ENCODE measurements around the gene SEC31A. TPM values are rescaled to one million over a fixed set of nuclear protein-coding genes. Genes with fewer than 3 reads are reported as not detected.

SEC31A gene
- total and polyA plus RNA-seq, 8 donors, result 72.1 to 590 (median 128) TPM

- Histone ChIP-seq H3K27me3 (peaks cover 0 to 10% (median 9%) of the 10 kb centered on the region in 3 donors), H3K4me1 (peaks cover 4 to 34% (median 28%) of the 10 kb centered on the region in 4 donors), H3K4me3 (no peak overlapping the region), H3K27ac (no peak overlapping the region), H3K9me3 (no peaks in the 10 kb centered on the region), H3K36me3 (no peaks in the 10 kb centered on the region)
- no peak for TF ChIP-seq POLR2AphosphoS5 (IDR thresholded peaks at IDR 0.05)
- no peak for TF ChIP-seq EP300 (IDR thresholded peaks at IDR 0.05)
- no peak for TF ChIP-seq POLR2A (IDR thresholded peaks at IDR 0.05)
- no peak for TF ChIP-seq CTCF (IDR thresholded peaks at IDR 0.05)
- no peak for DNase-seq
- intact Hi-C loops (cut with DNase I; ENCODE audit: low total_unique reads), result no loop called here
- WGBS, 5 donors, result 59 to 71% (median 66%) methylated on average over 6 of the region's 6 CpGs
Measured at GRCh38 chr4:82792912-82793649, 97.9 kb downstream of the SEC31A start.

DNA sequence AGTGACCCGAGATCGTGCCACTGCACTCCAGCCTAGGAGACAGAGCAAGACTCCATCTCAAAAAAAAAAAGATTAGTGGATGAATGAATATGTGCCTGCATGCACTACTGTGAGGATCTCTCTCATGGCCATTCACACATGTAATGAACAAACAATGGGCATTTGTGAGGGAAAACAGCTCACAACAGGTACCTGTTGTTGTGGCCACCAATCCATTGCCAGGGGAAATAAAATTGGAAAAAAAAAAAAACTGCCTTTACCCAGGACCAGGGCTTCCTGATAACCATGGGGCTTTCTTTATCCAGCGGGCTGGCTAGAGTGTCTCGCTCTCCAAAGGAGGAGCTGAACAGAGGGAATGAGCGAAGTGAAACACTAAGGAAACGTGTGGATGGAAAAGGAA is 99.8 kb downstream of the SEC31A start:
- no peaks in the 10 kb centered on the region for H3K27me3 ChIP-seq
- no peaks in the 10 kb centered on the region for H3K36me3 ChIP-seq
- no peak for TF ChIP-seq POLR2A (IDR thresholded peaks at IDR 0.05)
- TF ChIP-seq POLR2AphosphoS5 (IDR thresholded peaks at IDR 0.05), result no peak
- no peak for TF ChIP-seq CTCF (IDR thresholded peaks at IDR 0.05)
- no peak for TF ChIP-seq EP300 (IDR thresholded peaks at IDR 0.05)
- intact Hi-C loops (cut with DNase I; ENCODE audit: low total_unique reads), result no loop called here
- H3K4me1 ChIP-seq, result peaks cover 5 to 19% (median 14%) of the 10 kb centered on the region in 4 donors
- no peak overlapping the region for H3K27ac ChIP-seq
- no peak for DNase-seq
- 72 to 92% (median 84%) methylated on average over 6 of the region's 6 CpGs for WGBS, 5 donors
- H3K4me3 ChIP-seq, result no peak overlapping the region
- H3K9me3 ChIP-seq, result no peaks in the 10 kb centered on the region

DNA sequence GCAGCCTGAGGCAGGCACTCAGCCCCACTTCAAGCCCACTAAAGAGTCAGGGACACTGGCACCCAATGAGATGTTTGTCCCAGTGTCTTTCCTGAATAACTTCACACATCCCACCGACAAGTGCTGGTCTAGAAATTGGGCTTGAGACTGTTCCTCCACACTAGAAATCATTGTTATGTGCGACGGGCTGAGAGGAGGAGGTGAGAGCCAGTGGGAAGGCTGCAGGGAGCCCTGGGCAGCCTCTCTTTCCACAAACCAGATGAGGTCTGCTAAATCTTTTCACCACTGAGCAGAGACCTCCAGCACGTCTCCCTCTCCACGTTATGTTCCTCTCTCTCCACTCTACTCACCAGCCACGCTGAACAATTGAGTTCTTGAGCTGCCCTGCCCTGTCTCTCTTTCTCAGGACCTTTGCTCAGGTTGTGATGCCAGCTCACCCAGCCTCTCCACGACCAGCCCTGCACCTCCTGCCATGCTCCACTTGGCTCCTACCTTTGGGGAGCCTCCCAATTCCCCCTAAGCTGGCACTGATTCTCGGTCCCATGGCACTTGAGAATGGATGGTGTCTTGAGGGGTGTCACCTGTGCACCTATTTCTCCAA is 100.8 kb downstream of the SEC31A start:
- Histone ChIP-seq H3K36me3 (no peaks in the 10 kb centered on the region), H3K9me3 (no peaks in the 10 kb centered on the region), H3K4me3 (no peak overlapping the region), H3K27ac (no peak overlapping the region), H3K27me3 (no peaks in the 10 kb centered on the region), H3K4me1 (peaks cover 14 to 29% (median 21%) of the 10 kb centered on the region in 4 donors)
- TF ChIP-seq EP300 (IDR thresholded peaks at IDR 0.05) (no peak), CTCF (IDR thresholded peaks at IDR 0.05) (no peak), POLR2AphosphoS5 (IDR thresholded peaks at IDR 0.05) (no peak), POLR2A (IDR thresholded peaks at IDR 0.05) (no peak)
- WGBS, 5 donors, result 65 to 76% (median 69%) methylated on average over 8 of the region's 8 CpGs
- intact Hi-C loops (cut with DNase I; ENCODE audit: low total_unique reads), result no loop called here
- DNase-seq, result no peak

DNA sequence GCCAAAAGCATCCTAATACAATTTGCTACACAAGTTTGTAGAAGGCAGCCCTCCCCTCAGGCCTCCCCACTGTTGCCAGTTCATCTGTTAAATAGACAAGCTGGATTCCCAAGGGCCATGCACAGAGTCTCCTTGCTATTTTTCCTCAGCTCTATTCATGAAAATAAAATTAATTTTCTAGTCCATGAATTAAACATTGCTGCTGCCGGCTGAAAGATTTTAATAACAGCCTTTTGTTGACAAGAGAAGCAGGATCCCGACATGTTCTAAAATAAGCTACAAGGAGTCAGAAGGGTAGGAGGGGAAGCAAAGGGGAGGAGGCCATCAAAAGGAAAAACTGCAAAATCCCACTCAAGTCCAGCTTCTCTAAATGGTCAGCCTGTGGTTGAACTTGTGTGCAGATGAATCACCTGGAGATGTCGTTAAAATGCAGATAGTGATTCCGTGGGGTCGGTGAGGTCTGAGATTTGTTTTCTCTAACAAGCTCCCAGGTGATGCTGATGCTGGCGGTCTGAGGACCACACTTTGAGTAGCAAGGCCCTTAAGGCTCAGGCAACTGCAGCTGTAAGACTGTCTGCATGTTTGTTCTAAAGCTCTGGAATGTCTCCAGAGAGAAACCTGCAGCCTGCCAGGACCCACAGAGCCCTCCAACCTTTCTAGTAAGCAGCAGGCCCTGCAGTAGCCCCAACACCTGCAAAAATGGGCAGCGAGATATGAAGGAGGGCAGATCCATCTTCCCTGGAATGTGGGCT is 101.8 kb downstream of the SEC31A start:
- H3K27ac ChIP-seq, result no peak overlapping the region
- intact Hi-C loops (cut with DNase I; ENCODE audit: low total_unique reads), result no loop called here
- H3K4me1 ChIP-seq, result peaks cover 18 to 39% (median 28%) of the 10 kb centered on the region in 4 donors
- no peak overlapping the region for H3K4me3 ChIP-seq
- 46 to 62% (median 49%) methylated on average over 7 of the region's 7 CpGs for WGBS, 5 donors
- TF ChIP-seq EP300 (IDR thresholded peaks at IDR 0.05) (no peak), POLR2A (IDR thresholded peaks at IDR 0.05) (no peak), CTCF (IDR thresholded peaks at IDR 0.05) (no peak), POLR2AphosphoS5 (IDR thresholded peaks at IDR 0.05) (no peak)
- no peaks in the 10 kb centered on the region for H3K27me3 ChIP-seq
- no peaks in the 10 kb centered on the region for H3K9me3 ChIP-seq
- no peaks in the 10 kb centered on the region for H3K36me3 ChIP-seq
- DNase-seq, result no peak
